Endometrium (tissue), 2 donors: ENCODE measurements around the gene PLEKHA8.

Source experiments
- FAIRE-seq: peaks from 2 replicates; lab custom pipeline; 2012; peaks lifted over from hg19 to GRCh38; lab: Jason Lieb, UNC
- donor health status: control.
- donor health status: control.

Gene PLEKHA8, protein sequence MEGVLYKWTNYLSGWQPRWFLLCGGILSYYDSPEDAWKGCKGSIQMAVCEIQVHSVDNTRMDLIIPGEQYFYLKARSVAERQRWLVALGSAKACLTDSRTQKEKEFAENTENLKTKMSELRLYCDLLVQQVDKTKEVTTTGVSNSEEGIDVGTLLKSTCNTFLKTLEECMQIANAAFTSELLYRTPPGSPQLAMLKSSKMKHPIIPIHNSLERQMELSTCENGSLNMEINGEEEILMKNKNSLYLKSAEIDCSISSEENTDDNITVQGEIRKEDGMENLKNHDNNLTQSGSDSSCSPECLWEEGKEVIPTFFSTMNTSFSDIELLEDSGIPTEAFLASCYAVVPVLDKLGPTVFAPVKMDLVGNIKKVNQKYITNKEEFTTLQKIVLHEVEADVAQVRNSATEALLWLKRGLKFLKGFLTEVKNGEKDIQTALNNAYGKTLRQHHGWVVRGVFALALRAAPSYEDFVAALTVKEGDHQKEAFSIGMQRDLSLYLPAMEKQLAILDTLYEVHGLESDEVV

DNA sequence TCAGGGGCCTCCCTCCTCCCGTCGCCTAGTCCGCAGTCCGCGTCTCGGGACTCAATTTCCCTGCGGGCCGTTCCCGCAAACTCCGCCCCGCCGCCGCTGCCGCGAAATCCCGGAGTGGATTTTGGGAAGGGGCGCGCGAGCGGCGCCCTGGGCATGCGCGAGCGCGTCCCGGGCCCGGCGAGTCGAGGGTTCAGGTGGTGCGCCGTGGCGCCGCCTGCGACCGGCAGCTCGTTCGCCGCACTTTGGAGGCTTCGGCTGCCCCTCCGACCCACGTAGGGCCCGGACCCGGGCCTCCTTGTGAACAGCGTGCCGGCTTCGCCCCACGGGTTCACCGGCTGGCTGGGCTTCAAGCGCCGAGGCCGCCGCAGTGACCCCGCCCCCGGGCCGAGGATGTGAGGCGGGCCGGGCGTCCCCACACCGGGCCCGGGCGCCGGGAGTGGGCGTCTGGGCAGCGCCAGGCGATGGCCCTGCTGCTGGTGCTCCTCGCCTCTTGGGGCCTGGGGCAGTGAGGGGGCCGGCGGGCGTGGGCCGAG lies at the start of gene PLEKHA8:
TSS of gene PLEKHA8 (plus strand) at position 197 of the 533 bp plus-strand sequence. CDS start 351 bp downstream, outside the sequence.
- FAIRE-seq: no peak

DNA sequence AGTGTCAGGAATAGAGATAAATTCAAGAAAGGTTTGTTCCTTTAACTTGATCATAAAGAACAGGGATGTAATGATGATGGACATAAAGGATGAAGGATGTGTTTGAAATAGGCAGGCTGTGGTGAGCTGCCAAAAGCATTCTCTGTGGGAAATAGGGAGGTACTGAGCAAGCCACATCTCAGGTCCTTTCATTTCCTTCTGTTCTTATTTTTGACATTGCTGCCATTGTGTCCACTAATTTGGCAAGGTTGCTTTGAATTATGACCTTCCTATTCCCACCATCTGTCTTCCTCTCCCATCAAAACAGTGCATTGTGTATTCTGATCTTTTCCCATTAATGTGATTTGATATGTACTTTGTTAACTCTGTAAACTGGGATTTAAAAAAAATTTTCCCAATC lies 48.1 kb upstream of the PLEKHA8 start:
- no peak for FAIRE-seq

DNA sequence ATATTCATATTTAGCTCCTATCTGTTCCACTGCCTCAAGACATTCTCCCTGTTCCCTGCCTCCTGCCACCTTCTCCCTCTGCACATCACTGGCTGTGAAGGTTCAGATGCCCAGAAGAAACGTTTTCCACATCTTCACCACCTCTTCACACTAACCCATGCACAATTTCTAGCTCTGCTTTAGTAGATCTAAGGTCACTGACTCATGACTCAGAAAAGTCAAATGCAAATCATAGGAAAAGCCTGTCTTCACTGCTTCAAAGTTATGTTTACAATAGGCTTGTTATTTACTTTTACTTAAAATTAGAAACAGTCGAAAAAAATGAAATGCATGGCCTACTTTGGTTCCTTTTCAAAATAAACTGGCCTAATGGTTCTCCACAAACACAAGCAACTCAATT lies 41.1 kb upstream of the PLEKHA8 start:
- no peak for FAIRE-seq

DNA sequence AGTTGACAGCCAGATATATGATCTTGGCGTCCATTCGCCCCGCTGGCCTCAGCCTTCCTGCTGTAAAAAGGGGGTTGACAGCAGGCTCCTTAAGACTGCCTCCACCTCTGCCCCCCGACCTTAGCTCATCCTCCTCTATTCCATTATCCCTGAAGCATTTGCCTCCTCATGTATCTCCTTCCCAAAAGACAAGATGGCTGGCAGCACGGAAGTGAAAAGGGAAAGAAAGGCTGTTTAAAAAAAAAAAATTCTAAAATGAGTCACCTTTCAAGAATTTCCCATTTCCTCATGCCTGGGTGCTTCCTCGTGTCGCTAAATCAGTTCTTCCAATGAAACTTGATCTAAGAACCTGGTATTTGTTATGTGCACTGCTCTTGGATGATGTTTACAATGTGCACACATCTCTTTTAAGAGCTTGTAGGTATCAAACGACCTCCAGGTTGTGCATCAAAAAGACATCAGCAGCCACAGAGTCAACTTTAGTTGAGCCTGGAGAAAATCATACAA lies 40.3 kb upstream of the PLEKHA8 start:
- FAIRE-seq: no peak

DNA sequence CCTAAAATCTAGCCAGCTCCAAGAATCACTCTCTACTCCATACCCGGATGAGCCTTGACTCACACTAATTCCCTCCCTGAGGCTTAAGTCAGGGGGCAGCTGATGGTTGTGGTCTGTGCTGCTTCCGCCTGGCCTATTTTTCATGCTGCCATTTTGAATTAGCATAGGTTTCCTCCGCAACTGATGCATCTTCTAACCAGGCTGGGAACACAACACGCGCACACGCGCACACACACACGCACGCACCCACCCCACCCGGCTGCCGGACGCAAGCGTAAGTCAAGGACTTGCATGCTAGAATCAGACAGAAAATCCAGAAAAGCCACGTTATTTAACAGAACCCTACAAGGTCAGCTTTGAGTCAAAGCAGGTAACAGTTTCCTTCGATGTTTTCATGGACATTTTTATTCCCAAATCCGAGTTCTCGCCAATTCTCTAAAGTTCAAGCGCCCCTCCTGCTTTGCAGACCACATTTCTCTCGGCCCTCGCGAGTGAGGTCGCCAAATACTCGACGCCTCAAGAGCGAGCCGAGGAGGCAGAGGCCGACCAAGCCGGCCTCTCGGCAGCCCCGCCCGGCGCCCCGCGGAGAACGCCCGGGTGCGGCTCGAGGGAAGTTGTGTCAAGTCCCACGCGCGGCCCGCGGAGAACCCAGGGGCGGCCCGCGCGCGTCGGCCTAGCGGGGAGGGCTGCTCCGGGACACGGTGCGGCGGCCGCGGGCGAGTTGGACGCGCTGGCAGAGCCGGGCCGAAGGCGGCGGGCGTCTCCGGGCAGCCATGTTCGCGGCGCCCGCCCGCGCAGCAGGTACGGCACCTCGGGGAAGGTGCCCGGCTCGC lies 39.6 kb upstream of the PLEKHA8 start:
- FAIRE-seq: no peak

DNA sequence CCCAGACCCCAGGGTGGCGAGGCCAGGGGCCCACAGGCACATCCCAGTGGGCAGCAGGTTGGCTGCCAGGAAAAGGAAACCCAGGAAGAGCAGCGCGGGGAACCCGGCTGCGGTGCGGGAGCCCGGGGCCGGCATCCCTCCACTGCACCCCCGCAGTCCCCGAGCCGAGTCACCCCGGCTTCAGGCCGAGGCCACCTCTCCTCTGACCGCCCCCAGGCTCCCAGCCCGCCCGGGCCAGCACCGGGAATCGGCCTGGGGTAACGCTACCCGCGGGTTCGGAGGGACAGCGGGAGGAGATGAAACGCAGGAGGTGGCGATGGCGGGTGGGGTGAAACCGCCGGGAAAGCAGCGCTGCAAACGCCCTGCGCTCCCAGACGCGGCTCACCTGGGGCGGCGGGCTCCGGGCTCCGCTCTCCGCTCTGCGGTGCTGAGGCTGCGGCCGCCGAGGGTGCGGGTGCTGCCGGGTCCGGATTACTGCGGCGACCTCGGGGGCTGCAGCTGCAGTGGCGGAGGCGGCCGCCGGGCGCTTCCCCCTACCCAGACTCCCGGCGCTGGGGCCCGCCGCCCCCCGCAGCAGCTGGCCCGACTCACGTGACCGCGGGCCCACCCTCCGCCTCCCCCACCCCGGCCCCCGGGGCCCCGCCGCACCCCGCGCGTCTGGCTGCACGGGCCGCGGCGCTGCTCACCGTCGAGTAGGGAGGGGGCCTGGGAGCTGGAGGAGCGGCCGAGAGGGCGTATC lies 38.8 kb upstream of the PLEKHA8 start, which contains the start of gene SCRN1:
TSS of gene SCRN1 (minus strand) at position 545 of the 739 bp plus-strand sequence. CDS start 20,734 bp downstream, outside the sequence.
- no peak for FAIRE-seq

DNA sequence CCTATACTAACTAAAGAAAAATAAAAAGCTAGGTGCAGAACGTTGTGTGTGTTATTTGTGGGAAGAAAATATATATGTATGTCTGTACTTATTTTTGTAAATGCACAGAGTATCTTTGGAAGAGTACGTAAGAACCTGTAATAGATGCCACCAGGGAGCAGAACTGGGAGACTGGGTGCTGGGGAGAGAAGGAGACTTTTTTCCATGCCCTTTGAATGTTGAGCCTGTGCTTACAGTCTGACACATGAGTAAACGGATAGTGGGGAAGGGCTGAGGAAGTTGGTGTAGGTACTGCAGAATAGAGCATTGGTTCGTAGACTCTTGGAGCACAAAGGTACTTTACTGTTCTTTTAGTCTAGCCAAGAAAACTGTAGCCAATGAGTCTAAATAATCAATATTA lies 37.3 kb upstream of the PLEKHA8 start:
- FAIRE-seq: no peak

DNA sequence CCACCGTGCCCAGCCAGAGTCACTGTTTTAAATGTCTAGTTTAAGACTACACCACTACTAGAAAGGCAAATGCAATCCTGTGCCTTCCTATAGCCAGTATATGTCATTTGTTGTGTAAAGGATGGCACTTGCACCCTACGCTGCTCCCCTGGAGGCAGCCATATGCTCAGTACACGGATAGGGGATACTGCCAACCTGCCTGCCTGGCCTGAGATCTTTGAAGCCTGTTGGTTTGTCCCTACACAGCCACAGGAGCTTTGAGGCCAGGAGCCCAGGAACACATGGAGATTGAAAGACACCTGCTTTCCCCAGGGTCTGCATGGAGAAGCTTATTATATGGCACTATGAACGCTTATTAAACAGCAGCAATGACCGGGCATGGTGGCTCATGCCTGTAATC lies 36.3 kb upstream of the PLEKHA8 start:
- FAIRE-seq: no peak

DNA sequence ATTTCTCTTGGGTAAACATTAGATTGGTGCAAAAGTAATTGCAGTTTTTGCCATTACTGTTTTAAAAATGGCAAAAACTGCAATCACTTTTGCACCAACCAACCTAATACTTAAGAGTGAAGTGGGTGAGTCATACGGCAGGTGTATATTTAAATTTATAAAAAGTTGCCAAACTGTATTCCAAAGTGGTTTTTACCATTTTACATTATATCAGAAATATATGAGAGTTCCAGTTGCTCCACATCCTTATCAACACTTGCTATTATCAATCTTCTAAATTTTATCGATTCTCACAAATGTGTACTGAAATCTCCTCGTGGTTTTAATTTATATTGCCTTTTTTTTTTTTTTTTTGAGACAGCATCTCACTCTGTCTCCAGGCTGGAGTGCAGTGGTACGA lies 35.1 kb upstream of the PLEKHA8 start:
- no peak for FAIRE-seq

DNA sequence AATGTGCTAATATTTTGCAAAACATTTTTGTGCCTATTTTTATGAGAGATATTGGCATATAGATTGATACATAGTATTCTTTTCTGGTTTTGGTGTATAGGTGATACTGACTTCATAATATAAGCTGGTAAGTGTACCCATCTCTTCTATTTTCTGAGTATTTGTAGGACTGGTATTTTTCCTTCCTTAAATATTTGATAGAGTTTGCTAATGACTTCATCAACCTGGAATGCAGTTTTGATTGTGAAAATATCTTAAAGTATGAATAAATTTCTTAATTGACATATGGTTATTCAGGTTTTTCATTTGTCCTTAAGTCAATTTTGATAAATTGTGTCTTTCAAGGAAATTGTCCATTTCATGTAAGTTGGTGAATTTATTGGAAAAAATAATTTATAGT lies 32.6 kb upstream of the PLEKHA8 start:
- no peak for FAIRE-seq

DNA sequence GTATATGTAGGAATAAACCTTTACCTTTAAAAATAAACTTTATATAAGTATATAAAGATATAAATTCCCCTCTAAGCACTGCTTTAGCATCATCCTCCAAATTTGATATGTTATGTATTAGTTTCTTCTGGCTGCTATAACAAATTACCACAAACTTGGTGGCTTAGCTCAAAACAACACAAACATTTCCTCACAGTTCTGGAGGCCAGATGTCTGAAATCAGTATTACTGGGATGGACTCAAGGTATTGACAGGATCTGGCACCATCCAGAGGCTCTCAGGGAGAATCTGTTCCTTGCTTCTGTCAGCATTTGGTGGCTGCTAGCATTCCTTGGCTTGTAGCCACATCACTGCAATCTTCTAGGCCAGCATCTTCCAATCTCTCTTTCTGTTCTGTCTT lies 31.9 kb upstream of the PLEKHA8 start:
- FAIRE-seq: no peak

DNA sequence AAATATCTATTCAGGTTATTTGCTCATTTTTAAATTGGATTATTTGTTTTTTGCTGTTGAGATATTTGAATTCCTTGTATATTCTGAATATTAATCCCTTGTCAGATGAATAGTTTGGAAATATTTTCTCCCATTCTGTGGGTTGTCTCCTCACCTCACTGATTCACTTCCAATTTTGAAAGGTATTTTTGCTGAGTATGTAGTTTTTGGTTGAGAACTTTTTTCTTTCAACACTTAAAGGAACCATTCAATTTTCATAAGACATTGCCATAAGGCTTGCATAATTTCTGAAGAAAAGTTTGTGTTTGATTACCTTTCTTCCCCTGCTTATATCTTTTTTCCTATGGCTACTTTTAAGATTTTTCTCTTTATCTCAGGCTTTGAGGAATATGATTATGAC lies 29.7 kb upstream of the PLEKHA8 start:
- FAIRE-seq: no peak

DNA sequence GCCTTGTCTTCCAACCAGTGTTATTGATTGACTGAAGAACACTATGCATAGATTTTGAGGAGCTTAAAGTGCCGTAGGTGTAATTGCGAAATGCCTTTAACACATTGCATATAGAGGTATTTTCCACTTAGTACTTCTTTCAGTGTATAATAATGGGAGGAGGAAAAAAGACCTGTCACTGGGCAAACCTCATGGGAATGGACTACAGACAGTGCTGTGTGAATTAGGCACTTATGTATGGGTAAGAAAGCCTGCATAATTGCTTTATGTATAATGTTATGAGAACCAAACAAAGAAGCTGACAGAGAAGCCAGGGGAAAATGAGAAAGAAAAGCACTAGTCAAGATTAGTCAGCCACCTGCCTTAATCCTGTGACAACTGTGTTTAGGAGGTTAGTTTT lies 26.2 kb upstream of the PLEKHA8 start:
- no peak for FAIRE-seq

DNA sequence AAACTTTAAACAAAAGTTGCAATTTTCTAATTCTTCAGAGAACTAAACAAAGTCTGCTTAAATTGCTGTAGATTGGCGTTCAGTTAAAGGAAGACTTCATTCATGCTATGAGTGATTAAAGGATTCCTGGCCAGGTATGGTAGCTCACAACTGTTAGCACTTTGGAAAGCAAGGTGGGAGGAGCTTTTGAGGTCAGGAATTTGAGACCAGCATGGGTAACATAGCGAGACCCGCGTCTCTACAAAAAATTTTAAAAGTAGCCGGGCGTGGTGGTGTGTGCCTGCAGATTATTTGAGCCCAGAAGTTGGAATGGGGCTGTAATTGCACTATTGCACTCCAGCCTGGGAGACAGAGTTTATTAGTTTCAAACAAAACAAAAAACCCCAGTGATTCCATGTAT lies 25.1 kb upstream of the PLEKHA8 start:
- no peak for FAIRE-seq

DNA sequence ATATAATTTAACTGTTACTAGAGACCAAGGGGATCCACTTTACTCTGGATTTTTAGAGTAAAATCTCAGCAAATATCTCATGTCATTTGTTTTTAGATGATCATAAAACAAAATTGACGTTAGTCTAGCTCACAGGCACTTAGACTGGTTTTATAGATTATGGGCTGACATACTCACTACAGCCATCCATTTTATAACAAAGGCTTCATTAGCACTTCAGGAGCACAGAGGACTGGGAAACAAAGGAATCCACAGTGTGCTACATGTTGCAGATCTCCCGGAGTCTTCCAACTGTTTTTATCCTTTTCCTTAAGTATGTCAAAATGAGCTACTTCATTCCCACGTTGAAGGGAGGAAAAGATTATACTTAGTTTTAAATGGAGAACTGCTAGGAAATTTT lies 22.7 kb upstream of the PLEKHA8 start:
- FAIRE-seq: no peak

DNA sequence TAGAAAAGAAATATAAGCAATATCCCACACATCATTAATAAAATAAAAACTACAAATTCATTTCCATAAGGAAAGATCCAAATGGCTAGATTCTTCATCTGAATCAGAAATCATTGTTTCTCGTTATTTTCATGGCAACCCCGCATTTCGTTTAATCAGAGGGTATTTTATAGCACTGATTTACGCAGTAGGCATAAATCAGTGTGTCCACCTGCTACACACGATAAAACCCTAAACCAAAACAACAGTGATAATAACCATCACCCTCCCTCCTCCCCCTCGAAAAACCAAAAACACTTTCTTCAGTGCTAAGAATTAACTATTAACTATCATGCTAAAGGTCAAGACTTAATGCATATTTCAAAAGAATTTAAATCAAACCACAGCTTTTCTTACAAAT lies 18.2 kb upstream of the PLEKHA8 start:
- FAIRE-seq: no peak

DNA sequence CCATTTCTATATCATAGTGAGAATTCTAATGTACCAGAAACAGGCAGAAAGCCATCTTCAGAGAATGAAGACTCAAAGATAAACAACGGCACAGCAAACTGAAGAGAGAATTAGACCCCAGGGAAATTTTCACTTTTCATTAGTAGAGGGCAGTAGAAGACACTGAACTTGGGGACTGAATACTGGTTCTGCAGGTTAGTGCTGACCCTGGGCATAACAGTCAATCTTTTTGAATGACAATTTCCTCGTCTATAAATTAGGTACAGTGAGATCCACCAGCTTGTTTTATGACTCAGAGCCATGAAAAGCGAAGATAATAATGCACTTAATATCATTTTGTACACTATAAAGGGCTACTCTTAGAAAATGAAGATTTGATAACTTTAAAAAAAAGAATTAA lies 15.5 kb upstream of the PLEKHA8 start:
- FAIRE-seq: no peak

DNA sequence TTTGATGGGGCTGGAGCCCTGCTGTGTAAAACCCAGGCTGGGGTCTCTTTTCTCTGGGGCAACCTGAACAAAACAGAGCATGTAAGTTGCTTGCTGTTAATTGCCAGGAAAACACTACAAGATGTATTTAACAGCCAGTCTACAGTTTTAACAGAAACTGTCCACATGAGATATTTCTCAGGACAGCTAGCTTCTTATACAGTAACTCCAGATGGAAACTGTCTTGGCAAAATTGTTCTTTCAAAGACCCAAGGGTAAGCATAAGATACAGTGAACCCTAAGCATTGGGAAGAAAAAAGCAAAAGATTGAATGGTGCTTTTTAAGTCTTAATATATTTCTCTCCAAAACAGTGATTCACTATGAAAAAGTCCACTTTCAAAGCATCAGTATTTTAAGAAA lies 9.8 kb upstream of the PLEKHA8 start:
- no peak for FAIRE-seq

DNA sequence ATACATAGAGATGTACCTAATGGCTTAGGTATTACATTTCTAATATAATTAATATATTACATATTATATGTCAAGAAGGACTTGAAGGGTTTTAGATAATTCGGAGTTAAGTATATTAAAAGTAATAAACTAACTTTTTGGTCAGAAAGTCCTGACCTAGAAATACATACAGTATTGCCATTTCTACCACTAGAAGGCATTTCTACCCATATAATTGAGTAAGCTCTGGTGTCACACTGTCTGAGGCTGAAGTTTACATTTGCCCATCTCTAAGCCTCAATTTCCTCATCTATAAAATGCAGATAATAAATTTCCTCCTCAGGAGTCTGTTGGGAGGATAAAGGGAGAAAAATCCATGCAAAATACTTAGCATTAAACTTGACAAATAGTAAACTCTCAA lies 8.8 kb upstream of the PLEKHA8 start:
- FAIRE-seq: no peak

DNA sequence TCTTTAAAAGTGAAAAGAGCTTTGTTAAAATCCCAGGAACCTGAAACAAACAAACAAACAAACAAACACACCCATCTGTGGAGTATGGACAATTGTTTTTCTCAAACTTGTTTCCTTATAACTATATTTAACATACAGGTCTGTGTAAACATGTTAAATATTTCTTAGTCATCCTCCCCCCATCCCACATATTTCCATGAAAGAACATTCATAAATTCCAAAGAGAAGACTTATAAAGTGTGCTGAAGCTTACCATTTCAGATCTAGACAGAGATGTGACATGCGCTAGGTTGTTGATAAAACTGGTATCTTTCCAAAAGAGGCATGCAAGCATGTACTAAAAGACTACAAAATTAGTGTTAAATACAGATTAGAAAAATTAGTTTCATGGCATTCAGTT lies 8.3 kb upstream of the PLEKHA8 start:
- no peak for FAIRE-seq

DNA sequence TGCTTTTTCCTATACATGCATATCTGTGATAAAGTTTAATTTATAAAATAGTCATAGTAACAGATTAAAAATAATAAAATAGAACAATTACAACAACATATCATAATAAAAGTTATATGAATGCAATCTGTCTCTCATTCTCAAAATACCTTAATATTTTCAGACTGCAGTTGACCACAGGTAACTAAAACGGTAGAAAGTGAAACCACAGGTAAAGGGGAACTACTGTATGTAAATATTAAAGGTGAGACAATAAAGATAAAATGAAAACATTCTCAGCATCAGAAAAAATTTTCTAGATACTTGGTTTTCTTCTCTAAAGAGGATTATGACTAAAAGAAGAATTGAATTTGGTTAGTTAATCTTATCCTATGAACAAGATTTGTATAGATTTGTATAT lies 7.7 kb upstream of the PLEKHA8 start:
- no peak for FAIRE-seq

DNA sequence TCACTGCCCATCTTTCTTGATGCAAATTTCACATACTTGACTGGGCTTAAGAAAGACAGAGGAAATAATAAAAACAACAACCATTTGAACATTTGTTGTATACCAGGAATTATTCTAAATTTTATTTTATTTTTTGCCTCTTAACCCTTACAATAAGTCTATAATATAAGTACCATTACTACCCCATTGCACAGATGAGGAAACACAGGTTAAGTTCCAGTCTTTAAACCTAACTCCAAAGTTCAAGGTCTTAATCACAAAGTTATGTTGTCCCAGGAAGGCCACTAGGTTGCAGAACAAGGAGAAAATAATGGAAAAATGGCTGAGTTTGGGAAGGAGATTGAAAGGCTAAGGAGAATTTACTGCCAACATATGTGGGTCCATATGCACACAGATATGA lies 5.2 kb upstream of the PLEKHA8 start:
- no peak for FAIRE-seq
